K562 (cell line): Measurements from ENCODE around the gene CARD9. TPM values are rescaled to one million over a fixed set of nuclear protein-coding genes. Genes with fewer than 3 reads are reported as not detected.

Experiments
- EP300 ChIP-seq: IDR thresholded peaks from 2 replicates; pipeline ENCODE4 v1.6.1; 2012; ENCODE audit warnings: low read length, improper control_type of control experiment
- MXD1 ChIP-seq: fragments of 250-450 bp; sonication (Bioruptor Pico); IDR thresholded peaks from 2 replicates; pipeline ENCODE4 v1.8.0; 2021; ENCODE audit warnings: borderline replicate concordance, mild to moderate bottlenecking, moderate library complexity; ENCODE audit not compliant: poor library complexity, severe bottlenecking
- MYBL2 ChIP-seq, 2 experiments: fragments of 450-650 bp in 1 of 2; sonication (generic) in 1 of 2; formaldehyde crosslinking in 1 of 2; IDR thresholded peaks; 2 replicates each; pipeline versions ENCODE4 v1.6.1 to v1.8.1; 2017 to 2022; ENCODE audit warnings: borderline replicate concordance in 1 of 2, inconsistent platforms in 1 of 2, low read depth in 1 of 2, mild to moderate bottlenecking in 1 of 2, missing genetic modification reagents in 1 of 2, moderate library complexity in 1 of 2
- PHF20 ChIP-seq: fragments of 450-650 bp; IDR thresholded peaks from 2 replicates; pipeline ENCODE4 v1.6.1; 2018; ENCODE audit not compliant: partially characterized antibody
- POLR2G ChIP-seq: fragments of 200-400 bp; formaldehyde crosslinking; IDR thresholded peaks from 2 replicates; pipeline ENCODE4 v1.6.1; 2017; ENCODE audit warnings: low read depth, mild to moderate bottlenecking, antibody characterized with exemption, low read length, moderate library complexity
- RFX1 ChIP-seq: fragments of 450-650 bp; IDR thresholded peaks from 2 replicates; pipeline ENCODE4 v1.6.1; 2016; ENCODE audit warnings: mild to moderate bottlenecking, moderate library complexity
- XRCC3 ChIP-seq: fragments of 450-650 bp; IDR thresholded peaks from 2 replicates; pipeline ENCODE4 v1.6.1; 2017; ENCODE audit warnings: mild to moderate bottlenecking, moderate library complexity
- ZNF668 ChIP-seq: fragments of 250-450 bp; sonication (Bioruptor Pico); IDR thresholded peaks from 2 replicates; pipeline ENCODE4 v1.8.0; 2022; ENCODE audit warnings: mild to moderate bottlenecking, inconsistent platforms
- polyA plus RNA-seq, 8 experiments: library from polyadenylated mRNA; depleted of rRNA in 4 of 8; stranded (reverse) in 5 of 8; unstranded in 3 of 8; fragments of >200 nt; fragmentation: Nextera tagmentation in 2 of 8; fragmentation: Illumina TruSeq in 1 of 8; extraction: Ambion mirVana in 2 of 8; extraction: Trizol in 1 of 8; gene quantifications; 2 replicates each; pipeline versions ENCODE4 v1.2.1 to v1.2.3, GENCODE V29; 2011 to 2014; ENCODE audit warnings: inconsistent platforms in 1 of 8, missing spikeins in 1 of 8
- total RNA-seq, 7 experiments: library from RNA; depleted of rRNA in 6 of 7; stranded (reverse); fragments of >200 nt in 6 of 7; fragmentation: Illumina TruSeq in 2 of 7; extraction: Trizol in 2 of 7; gene quantifications; 2 replicates each; pipeline versions ENCODE4 v1.2.1 to v1.2.3, GENCODE V29; 2011 to 2021; ENCODE audit warnings: low replicate concordance in 1 of 7
- TF ChIP-seq, protein P1 (sequence below), 2 experiments: IDR thresholded peaks; 2 replicates each; pipeline ENCODE4 v1.6.1; 2011; ENCODE audit warnings: borderline replicate concordance in 1 of 2, control low read depth in 1 of 2, low read depth in 1 of 2, low read length in 1 of 2, mild to moderate bottlenecking in 1 of 2, mixed read lengths in 1 of 2, moderate library complexity in 1 of 2; ENCODE audit not compliant: insufficient read depth in 1 of 2, insufficient read length in 1 of 2, poor library complexity in 1 of 2, severe bottlenecking in 1 of 2; ENCODE audit errors: extremely low read depth in 1 of 2
- TF ChIP-seq, protein P2 (sequence below): fragments of 200-600 bp; sonication (generic); IDR thresholded peaks from one replicate; pipeline ENCODE4 v1.6.1; 2012; ENCODE audit warnings: mild to moderate bottlenecking, low read depth, low read length, inconsistent platforms
- TF ChIP-seq, protein P3 (sequence below): conservative IDR thresholded peaks from 2 replicates; pipeline ENCODE4 v1.6.1; 2011; ENCODE audit warnings: low read depth, mild to moderate bottlenecking, low read length; ENCODE audit not compliant: control insufficient read depth

The CARD9 gene
- total and polyA plus RNA-seq, 9 of the 15 experiments (the other 6 are each of a cell fraction or from before 2014, with no cell fraction given), result 1.7 to 53.0 (median 9.7) TPM

DNA sequence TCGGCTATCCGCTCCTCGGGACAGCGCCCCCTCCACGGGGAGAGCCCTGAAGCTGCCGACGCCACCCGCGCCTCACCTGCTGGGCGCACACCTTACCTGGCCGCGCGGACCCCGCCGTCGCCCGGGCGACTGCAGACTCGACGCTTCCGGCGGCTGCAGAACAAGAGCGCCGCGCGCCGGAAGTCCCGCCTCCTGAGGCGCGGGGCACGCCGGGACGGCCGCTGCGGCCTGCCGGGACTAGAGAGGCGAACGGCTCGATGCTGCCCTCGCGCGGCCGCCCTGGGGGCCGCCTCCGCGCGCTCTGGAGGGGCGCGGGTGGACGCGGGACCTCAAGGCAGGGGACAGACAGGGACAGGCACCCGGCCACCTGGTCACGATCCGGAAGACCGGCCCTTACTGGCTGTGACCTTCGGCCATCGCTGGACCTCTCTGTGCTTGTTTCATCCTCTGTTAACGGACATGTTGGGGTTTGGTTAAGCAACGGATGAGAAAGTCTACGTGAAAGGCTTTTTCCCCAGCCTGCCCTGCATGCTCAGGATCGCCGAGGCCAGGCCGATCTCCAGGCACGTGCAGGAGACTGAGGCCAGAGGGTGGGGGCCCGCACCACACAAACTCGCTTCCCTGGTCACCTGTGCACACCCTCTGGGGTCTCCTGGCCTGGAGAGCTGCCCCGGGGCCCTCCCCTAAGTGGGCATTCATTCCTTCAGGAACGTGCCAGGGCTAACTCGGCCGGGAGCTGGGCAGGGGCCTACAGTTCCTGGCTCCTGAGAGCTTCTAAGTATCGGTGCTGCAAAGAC, 26.8 kb upstream of the CARD9 start, which contains the start of gene SNAPC4 (continued):
- TF ChIP-seq, protein P1, sequence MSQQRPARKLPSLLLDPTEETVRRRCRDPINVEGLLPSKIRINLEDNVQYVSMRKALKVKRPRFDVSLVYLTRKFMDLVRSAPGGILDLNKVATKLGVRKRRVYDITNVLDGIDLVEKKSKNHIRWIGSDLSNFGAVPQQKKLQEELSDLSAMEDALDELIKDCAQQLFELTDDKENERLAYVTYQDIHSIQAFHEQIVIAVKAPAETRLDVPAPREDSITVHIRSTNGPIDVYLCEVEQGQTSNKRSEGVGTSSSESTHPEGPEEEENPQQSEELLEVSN (IDR thresholded peaks at IDR 0.05; ENCODE audit: borderline replicate concordance in 1 of 2, extremely low read depth in 1 of 2, insufficient read depth in 1 of 2, insufficient read length in 1 of 2, low read depth in 1 of 2, low read length in 1 of 2, poor library complexity in 1 of 2, severe bottlenecking in 1 of 2), result peak in 1 of 2 experiments; percentile 65
- TF ChIP-seq ZNF668 (CRISPR knock-in tag) (no peak), PHF20 (peak; percentile 57), EP300 (0 out of 2 replicates have a peak, but pooled peaks have one; percentile 4), POLR2G (peak; percentile 92), RFX1 (peak; percentile 84), MXD1 (peak; percentile 26), XRCC3 (no peak), MYBL2 (IDR thresholded peaks at IDR 0.05; ENCODE audit: low read depth) (no peak), MYBL2 (CRISPR knock-in tag; IDR thresholded peaks at IDR 0.05; ENCODE audit: borderline replicate concordance) (no peak)
- TF ChIP-seq, protein P2, sequence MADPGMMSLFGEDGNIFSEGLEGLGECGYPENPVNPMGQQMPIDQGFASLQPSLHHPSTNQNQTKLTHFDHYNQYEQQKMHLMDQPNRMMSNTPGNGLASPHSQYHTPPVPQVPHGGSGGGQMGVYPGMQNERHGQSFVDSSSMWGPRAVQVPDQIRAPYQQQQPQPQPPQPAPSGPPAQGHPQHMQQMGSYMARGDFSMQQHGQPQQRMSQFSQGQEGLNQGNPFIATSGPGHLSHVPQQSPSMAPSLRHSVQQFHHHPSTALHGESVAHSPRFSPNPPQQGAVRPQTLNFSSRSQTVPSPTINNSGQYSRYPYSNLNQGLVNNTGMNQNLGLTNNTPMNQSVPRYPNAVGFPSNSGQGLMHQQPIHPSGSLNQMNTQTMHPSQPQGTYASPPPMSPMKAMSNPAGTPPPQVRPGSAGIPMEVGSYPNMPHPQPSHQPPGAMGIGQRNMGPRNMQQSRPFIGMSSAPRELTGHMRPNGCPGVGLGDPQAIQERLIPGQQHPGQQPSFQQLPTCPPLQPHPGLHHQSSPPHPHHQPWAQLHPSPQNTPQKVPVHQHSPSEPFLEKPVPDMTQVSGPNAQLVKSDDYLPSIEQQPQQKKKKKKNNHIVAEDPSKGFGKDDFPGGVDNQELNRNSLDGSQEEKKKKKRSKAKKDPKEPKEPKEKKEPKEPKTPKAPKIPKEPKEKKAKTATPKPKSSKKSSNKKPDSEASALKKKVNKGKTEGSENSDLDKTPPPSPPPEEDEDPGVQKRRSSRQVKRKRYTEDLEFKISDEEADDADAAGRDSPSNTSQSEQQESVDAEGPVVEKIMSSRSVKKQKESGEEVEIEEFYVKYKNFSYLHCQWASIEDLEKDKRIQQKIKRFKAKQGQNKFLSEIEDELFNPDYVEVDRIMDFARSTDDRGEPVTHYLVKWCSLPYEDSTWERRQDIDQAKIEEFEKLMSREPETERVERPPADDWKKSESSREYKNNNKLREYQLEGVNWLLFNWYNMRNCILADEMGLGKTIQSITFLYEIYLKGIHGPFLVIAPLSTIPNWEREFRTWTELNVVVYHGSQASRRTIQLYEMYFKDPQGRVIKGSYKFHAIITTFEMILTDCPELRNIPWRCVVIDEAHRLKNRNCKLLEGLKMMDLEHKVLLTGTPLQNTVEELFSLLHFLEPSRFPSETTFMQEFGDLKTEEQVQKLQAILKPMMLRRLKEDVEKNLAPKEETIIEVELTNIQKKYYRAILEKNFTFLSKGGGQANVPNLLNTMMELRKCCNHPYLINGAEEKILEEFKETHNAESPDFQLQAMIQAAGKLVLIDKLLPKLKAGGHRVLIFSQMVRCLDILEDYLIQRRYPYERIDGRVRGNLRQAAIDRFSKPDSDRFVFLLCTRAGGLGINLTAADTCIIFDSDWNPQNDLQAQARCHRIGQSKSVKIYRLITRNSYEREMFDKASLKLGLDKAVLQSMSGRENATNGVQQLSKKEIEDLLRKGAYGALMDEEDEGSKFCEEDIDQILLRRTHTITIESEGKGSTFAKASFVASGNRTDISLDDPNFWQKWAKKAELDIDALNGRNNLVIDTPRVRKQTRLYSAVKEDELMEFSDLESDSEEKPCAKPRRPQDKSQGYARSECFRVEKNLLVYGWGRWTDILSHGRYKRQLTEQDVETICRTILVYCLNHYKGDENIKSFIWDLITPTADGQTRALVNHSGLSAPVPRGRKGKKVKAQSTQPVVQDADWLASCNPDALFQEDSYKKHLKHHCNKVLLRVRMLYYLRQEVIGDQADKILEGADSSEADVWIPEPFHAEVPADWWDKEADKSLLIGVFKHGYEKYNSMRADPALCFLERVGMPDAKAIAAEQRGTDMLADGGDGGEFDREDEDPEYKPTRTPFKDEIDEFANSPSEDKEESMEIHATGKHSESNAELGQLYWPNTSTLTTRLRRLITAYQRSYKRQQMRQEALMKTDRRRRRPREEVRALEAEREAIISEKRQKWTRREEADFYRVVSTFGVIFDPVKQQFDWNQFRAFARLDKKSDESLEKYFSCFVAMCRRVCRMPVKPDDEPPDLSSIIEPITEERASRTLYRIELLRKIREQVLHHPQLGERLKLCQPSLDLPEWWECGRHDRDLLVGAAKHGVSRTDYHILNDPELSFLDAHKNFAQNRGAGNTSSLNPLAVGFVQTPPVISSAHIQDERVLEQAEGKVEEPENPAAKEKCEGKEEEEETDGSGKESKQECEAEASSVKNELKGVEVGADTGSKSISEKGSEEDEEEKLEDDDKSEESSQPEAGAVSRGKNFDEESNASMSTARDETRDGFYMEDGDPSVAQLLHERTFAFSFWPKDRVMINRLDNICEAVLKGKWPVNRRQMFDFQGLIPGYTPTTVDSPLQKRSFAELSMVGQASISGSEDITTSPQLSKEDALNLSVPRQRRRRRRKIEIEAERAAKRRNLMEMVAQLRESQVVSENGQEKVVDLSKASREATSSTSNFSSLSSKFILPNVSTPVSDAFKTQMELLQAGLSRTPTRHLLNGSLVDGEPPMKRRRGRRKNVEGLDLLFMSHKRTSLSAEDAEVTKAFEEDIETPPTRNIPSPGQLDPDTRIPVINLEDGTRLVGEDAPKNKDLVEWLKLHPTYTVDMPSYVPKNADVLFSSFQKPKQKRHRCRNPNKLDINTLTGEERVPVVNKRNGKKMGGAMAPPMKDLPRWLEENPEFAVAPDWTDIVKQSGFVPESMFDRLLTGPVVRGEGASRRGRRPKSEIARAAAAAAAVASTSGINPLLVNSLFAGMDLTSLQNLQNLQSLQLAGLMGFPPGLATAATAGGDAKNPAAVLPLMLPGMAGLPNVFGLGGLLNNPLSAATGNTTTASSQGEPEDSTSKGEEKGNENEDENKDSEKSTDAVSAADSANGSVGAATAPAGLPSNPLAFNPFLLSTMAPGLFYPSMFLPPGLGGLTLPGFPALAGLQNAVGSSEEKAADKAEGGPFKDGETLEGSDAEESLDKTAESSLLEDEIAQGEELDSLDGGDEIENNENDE, result no peak
- TF ChIP-seq, protein P3, sequence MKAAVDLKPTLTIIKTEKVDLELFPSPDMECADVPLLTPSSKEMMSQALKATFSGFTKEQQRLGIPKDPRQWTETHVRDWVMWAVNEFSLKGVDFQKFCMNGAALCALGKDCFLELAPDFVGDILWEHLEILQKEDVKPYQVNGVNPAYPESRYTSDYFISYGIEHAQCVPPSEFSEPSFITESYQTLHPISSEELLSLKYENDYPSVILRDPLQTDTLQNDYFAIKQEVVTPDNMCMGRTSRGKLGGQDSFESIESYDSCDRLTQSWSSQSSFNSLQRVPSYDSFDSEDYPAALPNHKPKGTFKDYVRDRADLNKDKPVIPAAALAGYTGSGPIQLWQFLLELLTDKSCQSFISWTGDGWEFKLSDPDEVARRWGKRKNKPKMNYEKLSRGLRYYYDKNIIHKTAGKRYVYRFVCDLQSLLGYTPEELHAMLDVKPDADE, result peak; percentile 42; the same call in 1 of the 2 replicates
